PFSK-1 (cell line): Measurements from ENCODE around the gene PRR23A.

ENCODE experiments used
- FOXP2 ChIP-seq: optimal IDR thresholded peaks from 2 replicates; pipeline ENCODE3; 2011; ENCODE audit warnings: borderline replicate concordance, control low read depth, inconsistent platforms; ENCODE audit not compliant: insufficient read depth; ENCODE audit errors: extremely low read length, extremely low read depth
- POLR2AphosphoS5 ChIP-seq: IDR thresholded peaks from 2 replicates; pipeline ENCODE4 v1.6.1; 2012; ENCODE audit warnings: low read depth, mild to moderate bottlenecking, control low read depth, low read length, moderate library complexity
- SIN3A ChIP-seq: IDR thresholded peaks from 2 replicates; pipeline ENCODE4 v1.6.1; 2012; ENCODE audit warnings: mild to moderate bottlenecking, low read length, moderate library complexity, borderline replicate concordance; ENCODE audit not compliant: insufficient read depth
- TAF1 ChIP-seq: IDR thresholded peaks from 2 replicates; pipeline ENCODE4 v1.6.1; 2012; ENCODE audit warnings: low read length, control low read depth, borderline replicate concordance; ENCODE audit not compliant: insufficient read depth
- TF ChIP-seq, protein P1 (sequence below), 2 experiments: IDR thresholded peaks; 2 replicates each; pipeline versions ENCODE4 v1.6.1 to v1.8.0; 2011 to 2012; ENCODE audit warnings: low read depth in 2 of 2, low read length in 2 of 2, control low read depth in 1 of 2, inconsistent platforms in 1 of 2, mild to moderate bottlenecking in 1 of 2, moderate library complexity in 1 of 2; ENCODE audit not compliant: insufficient read depth in 1 of 2

DNA sequence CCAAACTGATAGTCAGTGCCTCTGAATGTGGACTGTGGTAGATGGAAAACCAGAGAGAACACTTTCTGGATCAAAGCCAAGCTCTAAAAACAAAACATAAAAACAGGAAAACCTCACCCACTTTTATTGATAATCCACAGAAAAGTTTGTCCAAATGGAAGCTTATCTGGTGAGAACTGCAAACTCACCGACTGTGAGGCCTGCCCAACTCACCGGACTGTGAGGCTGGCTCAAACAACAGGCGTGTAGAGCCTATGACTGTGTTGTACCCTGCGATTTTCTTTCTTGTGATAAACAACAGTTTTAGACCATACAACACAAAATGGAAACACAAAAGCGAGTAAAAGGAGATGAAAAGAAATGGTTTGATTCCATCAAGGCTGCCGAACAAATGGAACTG, 31.4 kb upstream of the PRR23A start:
- TF ChIP-seq FOXP2: no peak
- TF ChIP-seq SIN3A: no peak
- TF ChIP-seq TAF1: no peak
- TF ChIP-seq, protein P1, sequence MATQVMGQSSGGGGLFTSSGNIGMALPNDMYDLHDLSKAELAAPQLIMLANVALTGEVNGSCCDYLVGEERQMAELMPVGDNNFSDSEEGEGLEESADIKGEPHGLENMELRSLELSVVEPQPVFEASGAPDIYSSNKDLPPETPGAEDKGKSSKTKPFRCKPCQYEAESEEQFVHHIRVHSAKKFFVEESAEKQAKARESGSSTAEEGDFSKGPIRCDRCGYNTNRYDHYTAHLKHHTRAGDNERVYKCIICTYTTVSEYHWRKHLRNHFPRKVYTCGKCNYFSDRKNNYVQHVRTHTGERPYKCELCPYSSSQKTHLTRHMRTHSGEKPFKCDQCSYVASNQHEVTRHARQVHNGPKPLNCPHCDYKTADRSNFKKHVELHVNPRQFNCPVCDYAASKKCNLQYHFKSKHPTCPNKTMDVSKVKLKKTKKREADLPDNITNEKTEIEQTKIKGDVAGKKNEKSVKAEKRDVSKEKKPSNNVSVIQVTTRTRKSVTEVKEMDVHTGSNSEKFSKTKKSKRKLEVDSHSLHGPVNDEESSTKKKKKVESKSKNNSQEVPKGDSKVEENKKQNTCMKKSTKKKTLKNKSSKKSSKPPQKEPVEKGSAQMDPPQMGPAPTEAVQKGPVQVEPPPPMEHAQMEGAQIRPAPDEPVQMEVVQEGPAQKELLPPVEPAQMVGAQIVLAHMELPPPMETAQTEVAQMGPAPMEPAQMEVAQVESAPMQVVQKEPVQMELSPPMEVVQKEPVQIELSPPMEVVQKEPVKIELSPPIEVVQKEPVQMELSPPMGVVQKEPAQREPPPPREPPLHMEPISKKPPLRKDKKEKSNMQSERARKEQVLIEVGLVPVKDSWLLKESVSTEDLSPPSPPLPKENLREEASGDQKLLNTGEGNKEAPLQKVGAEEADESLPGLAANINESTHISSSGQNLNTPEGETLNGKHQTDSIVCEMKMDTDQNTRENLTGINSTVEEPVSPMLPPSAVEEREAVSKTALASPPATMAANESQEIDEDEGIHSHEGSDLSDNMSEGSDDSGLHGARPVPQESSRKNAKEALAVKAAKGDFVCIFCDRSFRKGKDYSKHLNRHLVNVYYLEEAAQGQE (IDR thresholded peaks at IDR 0.05; ENCODE audit: insufficient read depth in 1 of 2, low read depth in 2 of 2, low read length in 2 of 2): no peak
- no peak for TF ChIP-seq POLR2AphosphoS5
